GM19467 (cell line): Measurements from ENCODE around the gene DRAXIN.

Source experiments
- ATAC-seq: cut with Tn5 transposase; IDR thresholded peaks from one replicate; pipeline ENCODE4 v1.9.1; 2021; ENCODE audit warnings: mild to moderate bottlenecking, moderate library complexity; ENCODE audit not compliant: unreplicated experiment

The DRAXIN gene

GRCh38 chr1:11654939-11655808, 36.3 kb upstream of the DRAXIN start:
- peak; percentile 23 for ATAC-seq

DNA sequence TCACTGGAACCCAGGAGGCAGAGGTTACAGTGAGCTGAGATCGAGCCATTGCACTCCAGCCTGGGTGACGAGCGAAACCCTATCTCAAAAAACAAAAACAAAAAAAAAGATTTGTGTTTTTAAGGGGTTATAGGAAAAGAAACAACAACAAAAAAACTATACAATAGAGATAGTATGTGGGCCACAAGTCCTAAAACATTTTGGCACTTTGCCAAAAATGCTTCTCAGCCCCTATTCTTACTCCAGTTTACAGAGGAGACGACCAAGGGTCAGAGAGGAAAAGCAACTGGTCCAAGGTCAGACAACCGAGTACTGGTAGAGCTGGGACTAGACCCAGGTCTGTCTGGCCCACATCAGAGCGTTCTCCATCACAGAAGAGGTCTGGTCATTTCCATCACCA, 33.9 kb upstream of the DRAXIN start:
- no peak for ATAC-seq

- ATAC-seq: no peak
Observed at GRCh38 chr1:11658542-11658941, 33.0 kb upstream of the DRAXIN start.

- ATAC-seq: no peak
Observed at GRCh38 chr1:11659748-11660147, 31.8 kb upstream of the DRAXIN start.

- ATAC-seq: no peak
Observed at GRCh38 chr1:11661103-11661502, 30.4 kb upstream of the DRAXIN start.

DNA sequence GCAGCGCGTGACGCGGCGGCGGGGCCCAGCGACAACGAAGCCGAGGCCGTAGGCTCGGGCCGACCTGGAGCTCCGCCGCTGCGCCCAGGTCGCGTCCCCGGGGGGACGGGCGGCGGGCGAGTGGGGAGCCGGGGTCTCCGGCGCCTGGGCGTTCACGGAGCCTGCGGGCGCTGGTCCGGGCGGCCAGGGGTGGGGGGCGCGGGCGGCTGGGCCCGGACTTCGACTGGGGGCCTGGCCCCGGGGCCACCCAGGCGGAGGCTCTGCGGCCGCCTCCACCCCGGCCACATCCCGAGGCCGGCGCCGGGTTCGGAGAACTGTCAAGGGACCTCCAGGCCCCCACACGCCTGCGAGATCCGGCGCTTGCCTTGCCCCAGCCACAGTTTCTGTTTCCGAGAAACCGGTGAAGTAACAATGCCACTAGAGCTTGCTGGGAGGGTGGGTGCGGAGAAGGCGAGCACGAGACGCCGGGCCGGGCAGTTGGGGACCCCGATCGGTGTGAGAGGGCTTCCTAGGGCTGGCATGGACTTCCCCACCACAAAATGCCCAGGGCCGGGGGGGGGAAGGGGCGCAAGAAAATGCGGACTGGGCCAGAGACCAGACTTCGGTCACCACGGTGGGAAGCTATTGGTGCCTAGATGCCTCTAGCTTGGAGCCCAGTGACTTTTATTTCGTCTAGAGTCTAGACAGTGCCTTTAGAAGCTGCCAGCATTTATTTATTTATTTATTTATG, 27.0 kb upstream of the DRAXIN start:
- ATAC-seq: peak; percentile 47

GRCh38 chr1:11668516-11668915, 23.0 kb upstream of the DRAXIN start:
- no peak for ATAC-seq

DNA sequence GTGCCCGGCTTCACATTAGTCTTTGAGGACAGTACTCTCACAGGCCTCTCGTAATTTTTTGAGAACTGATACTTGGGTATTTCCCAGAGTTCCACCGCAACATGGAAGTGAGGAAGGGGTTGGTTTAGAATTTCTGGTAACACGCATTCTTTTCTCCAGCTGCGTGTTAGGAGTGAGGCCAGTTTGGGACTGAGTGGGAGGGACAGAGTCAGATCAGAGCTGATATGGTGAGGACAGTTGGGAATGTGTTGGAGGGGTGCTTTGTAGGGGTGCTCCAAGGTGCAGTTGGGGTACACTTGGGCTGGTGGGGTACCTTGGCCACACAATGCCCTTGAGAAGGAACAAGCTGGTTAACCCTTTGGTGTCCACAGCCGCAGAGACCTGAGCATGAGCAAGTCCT, 20.8 kb upstream of the DRAXIN start:
- no peak for ATAC-seq

GRCh38 chr1:11671205-11671543, 20.3 kb upstream of the DRAXIN start:
- ATAC-seq: no peak

GRCh38 chr1:11671544-11672286, 19.8 kb upstream of the DRAXIN start:
- ATAC-seq: no peak

GRCh38 chr1:11673089-11673769, 18.3 kb upstream of the DRAXIN start:
- ATAC-seq: no peak

GRCh38 chr1:11674488-11674887, 17.0 kb upstream of the DRAXIN start:
- ATAC-seq: no peak

DNA sequence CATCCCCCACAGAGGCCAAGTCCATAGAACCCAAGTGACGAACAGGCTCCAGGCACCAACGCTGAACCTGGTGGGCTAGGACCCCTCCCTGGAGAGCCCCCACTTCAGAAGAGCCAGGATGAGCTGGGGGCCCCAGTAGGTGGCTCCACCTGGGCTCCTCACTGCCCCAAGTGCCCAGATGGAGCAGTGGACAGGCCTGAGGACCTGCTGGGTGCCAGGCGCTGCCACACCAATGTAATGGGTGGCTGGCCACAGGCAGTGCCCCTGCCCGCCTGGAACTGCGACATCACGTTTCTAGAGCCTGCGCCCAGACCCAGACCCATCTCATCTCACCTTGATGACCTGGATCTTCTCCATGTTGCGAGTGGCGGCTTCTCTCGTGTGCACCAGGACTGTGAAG, 16.2 kb upstream of the DRAXIN start:
- ATAC-seq: no peak

DNA sequence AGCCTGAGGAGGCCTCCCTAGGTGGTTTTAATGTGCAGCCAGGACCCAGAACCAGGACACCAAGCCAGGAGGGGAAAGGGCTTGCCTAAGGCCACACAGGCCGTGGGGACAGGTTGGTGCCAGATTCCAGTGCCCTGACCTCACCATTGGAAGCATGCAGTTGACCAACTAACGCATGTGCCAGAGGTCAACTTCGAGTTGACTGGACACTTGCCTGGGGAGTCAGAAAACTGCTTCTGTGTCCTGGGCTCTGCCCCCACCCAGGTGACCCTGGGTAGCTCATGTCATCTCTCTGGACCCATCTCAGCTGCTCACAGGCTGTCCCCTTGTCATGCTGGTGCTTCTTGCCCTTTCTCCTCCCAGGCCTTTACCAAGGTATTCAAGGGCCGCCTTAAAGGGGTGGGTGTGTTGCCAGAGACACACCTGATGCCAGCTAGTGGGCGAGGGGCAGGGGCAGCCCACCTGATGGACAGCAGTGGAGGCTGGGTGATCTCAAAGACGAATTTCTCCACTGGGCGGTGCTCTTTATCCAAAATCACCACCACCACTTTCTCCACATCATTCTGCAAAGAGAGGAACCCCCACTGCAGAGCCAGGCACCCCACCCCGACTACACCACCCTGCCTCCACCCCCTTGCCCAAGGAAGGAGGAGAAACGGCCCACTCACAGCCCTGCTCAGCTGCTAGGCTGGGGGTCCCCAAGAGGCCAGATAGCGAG, 15.0 kb upstream of the DRAXIN start:
- no peak for ATAC-seq

- ATAC-seq: no peak
Observed at GRCh38 chr1:11678442-11678841, 13.1 kb upstream of the DRAXIN start.

GRCh38 chr1:11680270-11681070, 11.0 kb upstream of the DRAXIN start:
- peak; percentile 5 for ATAC-seq

DNA sequence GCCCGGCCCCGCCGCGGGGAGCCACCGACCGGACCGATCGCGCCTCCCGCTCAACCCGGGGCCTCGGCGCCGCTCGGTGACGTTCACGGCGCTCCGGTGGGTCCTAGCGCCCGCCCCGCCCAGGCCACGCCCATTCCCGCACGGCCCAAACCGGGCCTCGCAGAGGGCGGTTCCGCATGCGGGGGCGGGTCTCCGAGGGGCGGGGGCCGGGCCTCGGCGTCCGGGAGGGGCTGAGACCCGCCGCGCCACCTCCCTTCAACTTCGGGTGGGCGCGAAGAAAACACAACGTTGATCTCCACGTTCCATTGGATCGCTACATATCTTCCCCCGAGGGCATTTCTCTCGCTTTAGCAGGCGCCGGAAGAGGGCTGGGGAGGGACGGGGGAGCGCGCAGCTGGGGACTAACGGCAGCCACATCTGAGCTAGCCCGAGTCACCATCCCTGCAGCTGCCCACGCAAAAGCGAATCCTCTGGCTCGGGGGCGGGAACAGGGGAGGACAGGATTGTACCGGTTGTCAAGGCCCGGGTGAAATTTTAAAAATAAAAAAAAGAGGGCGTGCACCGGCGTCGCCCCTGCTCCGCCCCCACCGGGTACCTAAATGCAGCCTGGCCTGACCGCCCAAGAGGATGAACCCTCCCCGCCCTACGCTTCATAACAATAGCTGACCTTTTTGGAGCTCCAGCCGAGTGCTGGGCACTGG, 10.3 kb upstream of the DRAXIN start, which contains the start of gene MAD2L2:
Gene MAD2L2, minus strand, starts transcription at position 78 of the 701 bp plus-strand sequence. CDS start 547 bp downstream, outside the sequence.
- ATAC-seq: peak; percentile 86

- ATAC-seq: no peak
Observed at GRCh38 chr1:11682287-11682771, 9.2 kb upstream of the DRAXIN start.

GRCh38 chr1:11682799-11683198, 8.7 kb upstream of the DRAXIN start:
- no peak for ATAC-seq
